Breast epithelium (tissue), 3 donors: ENCODE data around the gene ANO8.

Experiments
- CTCF ChIP-seq, 3 donors: fragments of 450-650 bp; IDR thresholded peaks; one replicate each; pipeline ENCODE4 v1.5.1; 2016 to 2017; ENCODE audit warnings: antibody characterized with exemption in 3 of 3, mild to moderate bottlenecking in 3 of 3, moderate library complexity in 3 of 3
- POLR2A ChIP-seq: fragments of 450-650 bp; IDR thresholded peaks from one replicate; pipeline ENCODE4 v1.6.1; 2016; ENCODE audit warnings: antibody characterized with exemption, mild to moderate bottlenecking, moderate library complexity

GRCh38 chr19:17286263-17286662 is 48.4 kb downstream of the ANO8 start:
- TF ChIP-seq CTCF (IDR thresholded peaks at IDR 0.05) (no peak), POLR2A (no peak)
